H9 (cell line): ENCODE data around the gene FRMD1. TPM values are rescaled to one million over a fixed set of nuclear protein-coding genes. Genes with fewer than 3 reads are reported as not detected.
A peak's percentile ranks its signal among the peaks of the same experiment; 100 is the strongest.

ENCODE experiments used
- DNase-seq: peaks from one replicate; pipeline ENCODE4 v3.0.0-alpha.2; 2017
- H2AFZ ChIP-seq: one replicate; pipeline ENCODE4 v1.6.1; 2013; ENCODE audit warnings: mild to moderate bottlenecking, low read length, control low read depth, moderate library complexity
- H2AK5ac ChIP-seq: 2 replicates; pipeline ENCODE4 v1.6.1; 2013; ENCODE audit warnings: low read length, control low read depth, mixed read lengths; ENCODE audit not compliant: insufficient read length
- H2BK120ac ChIP-seq: one replicate; pipeline ENCODE4 v1.6.1; 2013; ENCODE audit warnings: low read depth, mild to moderate bottlenecking, low read length, control low read depth, inconsistent platforms; ENCODE audit not compliant: poor library complexity, severe bottlenecking
- H2BK12ac ChIP-seq: 2 replicates; pipeline ENCODE4 v1.6.1; 2013; ENCODE audit warnings: low read length, control low read depth, mixed read lengths, low read depth; ENCODE audit not compliant: insufficient read length
- H2BK15ac ChIP-seq: 2 replicates; pipeline ENCODE4 v1.6.1; 2013; ENCODE audit warnings: low read depth, low read length, control low read depth
- H2BK20ac ChIP-seq: one replicate; pipeline ENCODE4 v1.6.1; 2013; ENCODE audit warnings: low read depth, mild to moderate bottlenecking, low read length, control low read depth, inconsistent platforms; ENCODE audit not compliant: poor library complexity, severe bottlenecking
- H2BK5ac ChIP-seq: 2 replicates; pipeline ENCODE4 v1.6.1; 2013; ENCODE audit warnings: low read length, control low read depth, mixed read lengths; ENCODE audit not compliant: insufficient read length
- H3K14ac ChIP-seq: 2 replicates; pipeline ENCODE4 v1.6.1; 2013; ENCODE audit warnings: low read length, control low read depth; ENCODE audit not compliant: insufficient read depth
- H3K18ac ChIP-seq: 2 replicates; pipeline ENCODE4 v1.6.1; 2013; ENCODE audit warnings: low read depth, mild to moderate bottlenecking, mixed read lengths, low read length, control low read depth; ENCODE audit not compliant: insufficient read length
- H3K23ac ChIP-seq: 2 replicates; pipeline ENCODE4 v1.6.1; 2013; ENCODE audit warnings: low read length, control low read depth, mixed read lengths, low read depth; ENCODE audit not compliant: insufficient read length
- H3K23me2 ChIP-seq: 2 replicates; pipeline ENCODE4 v1.6.1; 2013; ENCODE audit warnings: low read depth, mild to moderate bottlenecking, mixed read lengths, low read length, control low read depth; ENCODE audit not compliant: insufficient read length, poor library complexity, severe bottlenecking
- H3K27ac ChIP-seq: 2 replicates; pipeline ENCODE4 v1.5.1; 2013; ENCODE audit warnings: low read length, control low read depth, mixed read lengths, low read depth; ENCODE audit not compliant: insufficient read length
- H3K27me3 ChIP-seq: 2 replicates; pipeline ENCODE4 v1.6.1; 2013; ENCODE audit warnings: low read length, control low read depth, inconsistent platforms; ENCODE audit not compliant: insufficient read depth
- H3K4ac ChIP-seq: 2 replicates; pipeline ENCODE4 v1.6.1; 2013; ENCODE audit warnings: low read depth, mild to moderate bottlenecking, control low read depth, inconsistent platforms, low read length, moderate library complexity
- H3K4me1 ChIP-seq: 2 replicates; pipeline ENCODE4 v1.6.1; 2013; ENCODE audit warnings: low read length, control low read depth, inconsistent platforms; ENCODE audit not compliant: insufficient read depth
- H3K4me2 ChIP-seq: 2 replicates; pipeline ENCODE4 v1.6.1; 2013; ENCODE audit warnings: low read length, control low read depth, mixed read lengths; ENCODE audit not compliant: insufficient read length, insufficient read depth
- H3K56ac ChIP-seq: 2 replicates; pipeline ENCODE4 v1.6.1; 2013; ENCODE audit warnings: low read depth, mild to moderate bottlenecking, mixed read lengths, low read length, control low read depth; ENCODE audit not compliant: insufficient read length
- H3K79me1 ChIP-seq: 2 replicates; pipeline ENCODE4 v1.6.1; 2013; ENCODE audit warnings: low read depth, mild to moderate bottlenecking, moderate library complexity, low read length, control low read depth, inconsistent platforms; ENCODE audit not compliant: insufficient read depth, poor library complexity, severe bottlenecking
- H3K79me2 ChIP-seq: 2 replicates; pipeline ENCODE4 v1.6.1; 2013; ENCODE audit warnings: low read length, control low read depth, inconsistent platforms; ENCODE audit not compliant: insufficient read depth
- H3K9ac ChIP-seq: 2 replicates; pipeline ENCODE4 v1.6.1; 2013; ENCODE audit warnings: low read length, control low read depth, mixed read lengths; ENCODE audit not compliant: insufficient read length; ENCODE audit errors: extremely low read depth
- H3K9me3 ChIP-seq: one replicate; pipeline ENCODE4 v1.6.1; 2013; ENCODE audit warnings: low read depth, low read length, inconsistent platforms; ENCODE audit not compliant: control insufficient read depth
- H3T11ph ChIP-seq: one replicate; pipeline ENCODE4 v1.6.1; 2013; ENCODE audit warnings: mild to moderate bottlenecking, low read length, control low read depth, inconsistent platforms
- H4K20me1 ChIP-seq: one replicate; pipeline ENCODE4 v1.6.1; 2013; ENCODE audit not compliant: control insufficient read depth, insufficient read length, insufficient read depth
- H4K5ac ChIP-seq: 2 replicates; pipeline ENCODE4 v1.6.1; 2013; ENCODE audit warnings: low read depth, mild to moderate bottlenecking, mixed read lengths, low read length, control low read depth; ENCODE audit not compliant: insufficient read length
- H4K8ac ChIP-seq: replicated peaks from 2 replicates; pipeline ENCODE4 v1.6.1; 2013; ENCODE audit warnings: low read length, control low read depth, mixed read lengths, low read depth; ENCODE audit not compliant: insufficient read length
- H4K91ac ChIP-seq: 2 replicates; pipeline ENCODE4 v1.6.1; 2013; ENCODE audit warnings: low read depth, mild to moderate bottlenecking, moderate library complexity, mixed read lengths, low read length, control low read depth; ENCODE audit not compliant: insufficient read length
- H3K27ac Mint-ChIP-seq, 3 experiments: 2 replicates in 2 of 3; 3 replicates in 1 of 3; pipeline ENCODE4 v1.8.0; 2020 to 2021; ENCODE audit warnings: mixed read lengths in 3 of 3, mild to moderate bottlenecking in 1 of 3, moderate library complexity in 1 of 3
- H3K27me3 Mint-ChIP-seq: 2 replicates; pipeline ENCODE4 v1.8.0; 2021; ENCODE audit warnings: low read depth, mild to moderate bottlenecking, moderate library complexity, mixed read lengths
- H3K36me3 Mint-ChIP-seq, 3 experiments: 2 replicates in 2 of 3; 3 replicates in 1 of 3; pipeline ENCODE4 v1.8.0; 2020 to 2021; ENCODE audit warnings: low read depth in 3 of 3, mixed read lengths in 3 of 3; ENCODE audit not compliant: insufficient read depth in 1 of 3
- H3K4me1 Mint-ChIP-seq, 2 experiments: 2 replicates each; pipeline ENCODE4 v1.8.0; 2020; ENCODE audit warnings: mixed read lengths in 2 of 2
- H3K4me3 Mint-ChIP-seq, 2 experiments: 2 replicates in 1 of 2; 3 replicates in 1 of 2; pipeline ENCODE4 v1.8.0; 2020 to 2021; ENCODE audit warnings: mild to moderate bottlenecking in 2 of 2, mixed read lengths in 2 of 2, moderate library complexity in 1 of 2
- H3K9me3 Mint-ChIP-seq, 2 experiments: 2 replicates in 1 of 2; 3 replicates in 1 of 2; pipeline ENCODE4 v1.8.0; 2020; ENCODE audit warnings: mild to moderate bottlenecking in 2 of 2, mixed read lengths in 2 of 2, moderate library complexity in 1 of 2
- CTCF ChIP-seq: fragments of 200-600 bp; sonication (generic); conservative IDR thresholded peaks from 3 replicates; pipeline ENCODE4 v1.8.0; 2021; ENCODE audit warnings: antibody characterized with exemption, mild to moderate bottlenecking
- WGBS: extraction: QIAGEN DNeasy Blood & Tissue Kit; methylation state at CpG from one replicate; pipeline ENCODE4 v1.1.7; 2013; ENCODE audit warnings: missing lambda C conversion rate, low lambda C conversion rate, mixed read lengths; ENCODE audit not compliant: insufficient read length; ENCODE audit errors: extremely low coverage; 5-methylcytosine and 5-hydroxymethylcytosine counted together
- total RNA-seq: library from RNA; stranded (reverse); gene quantifications from 2 replicates; pipeline ENCODE4 v1.2.1, GENCODE V29; 2021

The FRMD1 gene
- total RNA-seq, 1 experiment from 2014 or later, result not detected

GRCh38 chr6:168071620-168072019 lies 7.4 kb downstream of the FRMD1 start:
- no CpG with 5 or more reads among the region's 9 CpGs for WGBS
- Histone ChIP-seq H3K9me3 (no peaks in the 10 kb centered on the region), H4K91ac (no peak overlapping the region), H2BK20ac (no peak overlapping the region), H3T11ph (no peak overlapping the region), H2AK5ac (no peak overlapping the region), H3K9ac (no peak overlapping the region), H3K23ac (no peak overlapping the region), H2AFZ (no peak overlapping the region), H4K5ac (no peak overlapping the region), H2BK12ac (no peak overlapping the region), H3K18ac (no peak overlapping the region), H3K27ac (no peak overlapping the region), H4K20me1 (no peaks in the 10 kb centered on the region), H2BK5ac (no peak overlapping the region), H3K4ac (no peak overlapping the region), H3K79me1 (no peaks in the 10 kb centered on the region), H3K4me2 (no peak overlapping the region), H4K8ac (no peak overlapping the region), H2BK120ac (no peak overlapping the region), H3K23me2 (no peaks in the 10 kb centered on the region), H2BK15ac (no peak overlapping the region), H3K27me3 (no peaks in the 10 kb centered on the region), H3K4me1 (no peaks in the 10 kb centered on the region), H3K79me2 (no peaks in the 10 kb centered on the region), H3K14ac (no peak overlapping the region), H3K56ac (no peak overlapping the region)
- H3K36me3 Mint-ChIP-seq, result no peaks in the 10 kb centered on the region
- DNase-seq, result peak; percentile 78
- no peak overlapping the region; a peak in 1 of 7 replicates for H3K27ac Mint-ChIP-seq
- H3K27me3 Mint-ChIP-seq, result peaks cover 3% of the 10 kb centered on the region
- peaks cover 7 to 12% of the 10 kb centered on the region in 2 experiments for H3K4me1 Mint-ChIP-seq
- peak; percentile 75 for TF ChIP-seq CTCF
- H3K9me3 Mint-ChIP-seq, result no peaks in the 10 kb centered on the region; a peak in 1 of 5 replicates
- no peak overlapping the region for H3K4me3 Mint-ChIP-seq
